Measurements from ENCODE around the gene SPX.

SPX gene

GRCh38 chr12:21539797-21540196, 13.7 kb downstream of the SPX start:
- DNase-seq = no peak
- TF ChIP-seq CTCF (IDR thresholded peaks at IDR 0.05; ENCODE audit: low read depth, low read length) = no peak
- H3K36me3 ChIP-seq = no peaks in the 10 kb centered on the region
- H3K27ac ChIP-seq = no peak overlapping the region
- no peaks in the 10 kb centered on the region for H3K27me3 ChIP-seq (ENCODE audit: insufficient read depth, low read depth, severe bottlenecking)
- no peak overlapping the region for H3K4me3 ChIP-seq (ENCODE audit: low read depth, low read length)
- H3K9me3 ChIP-seq (ENCODE audit: severe bottlenecking) = no peaks in the 10 kb centered on the region

- H3K9me3 ChIP-seq (ENCODE audit: severe bottlenecking) = no peaks in the 10 kb centered on the region
- H3K36me3 ChIP-seq = no peaks in the 10 kb centered on the region
- no peaks in the 10 kb centered on the region for H3K27me3 ChIP-seq (ENCODE audit: insufficient read depth, low read depth, severe bottlenecking)
- TF ChIP-seq CTCF (IDR thresholded peaks at IDR 0.05; ENCODE audit: low read depth, low read length) = no peak
- H3K4me3 ChIP-seq (ENCODE audit: low read depth, low read length) = no peak overlapping the region
- no peak overlapping the region for H3K27ac ChIP-seq
- no peak for DNase-seq
These were observed 15.7 kb downstream of the SPX start for GRCh38 chr12:21541773-21542172.

GRCh38 chr12:21542403-21542802, 16.3 kb downstream of the SPX start:
- H3K36me3 ChIP-seq = no peaks in the 10 kb centered on the region
- DNase-seq = no peak
- no peak for TF ChIP-seq CTCF (IDR thresholded peaks at IDR 0.05; ENCODE audit: low read depth, low read length)
- no peak overlapping the region for H3K27ac ChIP-seq
- H3K9me3 ChIP-seq (ENCODE audit: severe bottlenecking) = no peaks in the 10 kb centered on the region
- no peaks in the 10 kb centered on the region for H3K27me3 ChIP-seq (ENCODE audit: insufficient read depth, low read depth, severe bottlenecking)
- H3K4me3 ChIP-seq (ENCODE audit: low read depth, low read length) = no peak overlapping the region

GRCh38 chr12:21543151-21543550, 17.1 kb downstream of the SPX start:
- no peak overlapping the region for H3K4me3 ChIP-seq (ENCODE audit: low read depth, low read length)
- no peak overlapping the region for H3K27ac ChIP-seq
- no peaks in the 10 kb centered on the region for H3K27me3 ChIP-seq (ENCODE audit: insufficient read depth, low read depth, severe bottlenecking)
- H3K36me3 ChIP-seq = no peaks in the 10 kb centered on the region
- H3K9me3 ChIP-seq (ENCODE audit: severe bottlenecking) = no peaks in the 10 kb centered on the region
- no peak for TF ChIP-seq CTCF (IDR thresholded peaks at IDR 0.05; ENCODE audit: low read depth, low read length)
- DNase-seq = no peak

GRCh38 chr12:21545557-21545956, 19.5 kb downstream of the SPX start:
- no peaks in the 10 kb centered on the region for H3K36me3 ChIP-seq
- no peak for DNase-seq
- no peak overlapping the region for H3K27ac ChIP-seq
- H3K4me3 ChIP-seq (ENCODE audit: low read depth, low read length) = no peak overlapping the region
- H3K9me3 ChIP-seq (ENCODE audit: severe bottlenecking) = no peaks in the 10 kb centered on the region
- no peaks in the 10 kb centered on the region for H3K27me3 ChIP-seq (ENCODE audit: insufficient read depth, low read depth, severe bottlenecking)
- no peak for TF ChIP-seq CTCF (IDR thresholded peaks at IDR 0.05; ENCODE audit: low read depth, low read length)

GRCh38 chr12:21546716-21547115, 20.6 kb downstream of the SPX start:
- no peak for TF ChIP-seq CTCF (IDR thresholded peaks at IDR 0.05; ENCODE audit: low read depth, low read length)
- no peaks in the 10 kb centered on the region for H3K27me3 ChIP-seq (ENCODE audit: insufficient read depth, low read depth, severe bottlenecking)
- H3K9me3 ChIP-seq (ENCODE audit: severe bottlenecking) = no peaks in the 10 kb centered on the region
- no peak overlapping the region for H3K27ac ChIP-seq
- DNase-seq = no peak
- H3K36me3 ChIP-seq = no peaks in the 10 kb centered on the region
- no peak overlapping the region for H3K4me3 ChIP-seq (ENCODE audit: low read depth, low read length)

Measured in WERI-Rb-1 (cell line).